Activated CD4-positive, CD25-positive, alpha-beta regulatory T cell treated with anti-CD3 and anti-CD28 coated beads, Interleukin-2, amount 50 U/mL, for 72 hours (primary cell): Measurements from ENCODE around the gene ZIM2.

Experiments used
- DNase-seq: peaks from one replicate; pipeline ENCODE4 v3.0.0; 2021

ZIM2 gene

GRCh38 chr19:56778351-56778750, 62.2 kb downstream of the ZIM2 start:
- DNase-seq = no peak

GRCh38 chr19:56769650-56770049, 70.9 kb downstream of the ZIM2 start:
- DNase-seq = no peak

- peak; percentile 28 for DNase-seq
Observed at GRCh38 chr19:56765137-56765536, 75.4 kb downstream of the ZIM2 start.

GRCh38 chr19:56764196-56764695, 76.3 kb downstream of the ZIM2 start:
- no peak for DNase-seq

- no peak for DNase-seq
Observed at GRCh38 chr19:56760842-56761241, 79.7 kb downstream of the ZIM2 start.

GRCh38 chr19:56759531-56759930, 81.0 kb downstream of the ZIM2 start:
- DNase-seq = no peak

GRCh38 chr19:56751078-56751489, 89.4 kb downstream of the ZIM2 start:
- DNase-seq = no peak

- no peak for DNase-seq
Observed at GRCh38 chr19:56750658-56751057, 89.9 kb downstream of the ZIM2 start.

- DNase-seq = no peak
Observed at GRCh38 chr19:56748378-56748777, 92.1 kb downstream of the ZIM2 start.

- DNase-seq = no peak
Observed at GRCh38 chr19:56746367-56746766, 94.2 kb downstream of the ZIM2 start.

- DNase-seq = no peak
Observed at GRCh38 chr19:56740501-56740900, 100.0 kb downstream of the ZIM2 start.

GRCh38 chr19:56736571-56736970, 104.0 kb downstream of the ZIM2 start:
- no peak for DNase-seq

- no peak for DNase-seq
Observed at GRCh38 chr19:56732976-56733375, 107.5 kb downstream of the ZIM2 start.

- DNase-seq = no peak
Observed at GRCh38 chr19:56727677-56728076, 112.8 kb downstream of the ZIM2 start.

- DNase-seq = no peak
Observed at GRCh38 chr19:56725829-56726424, 114.6 kb downstream of the ZIM2 start.
